HL-60 (cell line): ENCODE results near the gene PKIB.

ENCODE experiments used
- DNase-seq, 2 experiments: peaks; one replicate each; pipeline ENCODE4 v3.0.0-alpha.2; 2010 to 2020; ENCODE audit warnings: low read depth in 1 of 2, low spot score in 1 of 2
- H3K27ac ChIP-seq: fragments of 250-450 bp; sonication (Bioruptor Pico); replicated peaks from 2 replicates; pipeline ENCODE4 v1.5.1; 2020; ENCODE audit warnings: mild to moderate bottlenecking, moderate library complexity
- H3K27me3 ChIP-seq: fragments of 250-450 bp; sonication (Bioruptor Pico); 2 replicates; pipeline ENCODE4 v1.5.1; 2021; ENCODE audit warnings: mild to moderate bottlenecking, moderate library complexity; ENCODE audit not compliant: insufficient read depth, poor library complexity, severe bottlenecking
- H3K4me3 ChIP-seq: replicated peaks from 2 replicates; pipeline ENCODE4 v1.5.1; 2011; ENCODE audit warnings: mild to moderate bottlenecking, control low read depth, low read length; ENCODE audit not compliant: insufficient read depth
- GABPA ChIP-seq: IDR thresholded peaks from 2 replicates; pipeline ENCODE4 v1.6.1; 2012; ENCODE audit warnings: low read depth
- POLR2AphosphoS5 ChIP-seq: IDR thresholded peaks from 2 replicates; pipeline ENCODE4 v1.6.1; 2012; ENCODE audit warnings: low read depth
- SPI1 ChIP-seq: IDR thresholded peaks from 2 replicates; pipeline ENCODE4 v1.6.1; 2012; ENCODE audit warnings: low read depth, mild to moderate bottlenecking, borderline replicate concordance
- TF ChIP-seq, protein P1 (sequence below): IDR thresholded peaks from 2 replicates; pipeline ENCODE4 v1.6.1; 2012; ENCODE audit warnings: low read depth; ENCODE audit not compliant: insufficient replicate concordance
- TF ChIP-seq, protein P2 (sequence below): IDR thresholded peaks from one replicate; pipeline ENCODE4 v1.5.1; 2011; ENCODE audit warnings: low read length, control low read depth, inconsistent platforms; ENCODE audit not compliant: insufficient read depth

The PKIB gene

DNA sequence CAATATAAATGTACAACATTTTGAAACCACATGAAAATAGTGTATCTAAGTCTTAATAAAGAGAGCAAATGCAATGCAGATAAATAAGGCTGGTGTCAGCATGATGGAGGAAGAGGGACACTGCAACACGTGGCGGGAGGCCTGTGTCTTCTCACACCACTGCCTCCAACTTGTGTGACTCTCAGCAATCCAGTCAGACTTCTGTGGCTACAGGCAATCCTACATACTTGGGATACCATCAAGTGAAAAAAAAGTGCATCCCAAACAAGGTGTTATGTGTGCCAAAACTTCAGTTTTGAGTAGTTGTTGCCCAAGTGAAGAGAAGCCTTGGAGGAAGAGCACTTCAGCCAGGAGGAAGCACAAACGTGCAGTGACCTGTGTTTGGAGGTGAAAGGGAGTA, 68.6 kb downstream of the PKIB start:
- H3K4me3 ChIP-seq, result no peak overlapping the region
- H3K27ac ChIP-seq, result no peak overlapping the region
- no peaks in the 10 kb centered on the region for H3K27me3 ChIP-seq
- no peak for DNase-seq
- TF ChIP-seq SPI1 (no peak), POLR2AphosphoS5 (no peak), GABPA (no peak)
- TF ChIP-seq, protein P1, sequence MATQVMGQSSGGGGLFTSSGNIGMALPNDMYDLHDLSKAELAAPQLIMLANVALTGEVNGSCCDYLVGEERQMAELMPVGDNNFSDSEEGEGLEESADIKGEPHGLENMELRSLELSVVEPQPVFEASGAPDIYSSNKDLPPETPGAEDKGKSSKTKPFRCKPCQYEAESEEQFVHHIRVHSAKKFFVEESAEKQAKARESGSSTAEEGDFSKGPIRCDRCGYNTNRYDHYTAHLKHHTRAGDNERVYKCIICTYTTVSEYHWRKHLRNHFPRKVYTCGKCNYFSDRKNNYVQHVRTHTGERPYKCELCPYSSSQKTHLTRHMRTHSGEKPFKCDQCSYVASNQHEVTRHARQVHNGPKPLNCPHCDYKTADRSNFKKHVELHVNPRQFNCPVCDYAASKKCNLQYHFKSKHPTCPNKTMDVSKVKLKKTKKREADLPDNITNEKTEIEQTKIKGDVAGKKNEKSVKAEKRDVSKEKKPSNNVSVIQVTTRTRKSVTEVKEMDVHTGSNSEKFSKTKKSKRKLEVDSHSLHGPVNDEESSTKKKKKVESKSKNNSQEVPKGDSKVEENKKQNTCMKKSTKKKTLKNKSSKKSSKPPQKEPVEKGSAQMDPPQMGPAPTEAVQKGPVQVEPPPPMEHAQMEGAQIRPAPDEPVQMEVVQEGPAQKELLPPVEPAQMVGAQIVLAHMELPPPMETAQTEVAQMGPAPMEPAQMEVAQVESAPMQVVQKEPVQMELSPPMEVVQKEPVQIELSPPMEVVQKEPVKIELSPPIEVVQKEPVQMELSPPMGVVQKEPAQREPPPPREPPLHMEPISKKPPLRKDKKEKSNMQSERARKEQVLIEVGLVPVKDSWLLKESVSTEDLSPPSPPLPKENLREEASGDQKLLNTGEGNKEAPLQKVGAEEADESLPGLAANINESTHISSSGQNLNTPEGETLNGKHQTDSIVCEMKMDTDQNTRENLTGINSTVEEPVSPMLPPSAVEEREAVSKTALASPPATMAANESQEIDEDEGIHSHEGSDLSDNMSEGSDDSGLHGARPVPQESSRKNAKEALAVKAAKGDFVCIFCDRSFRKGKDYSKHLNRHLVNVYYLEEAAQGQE, result no peak
- TF ChIP-seq, protein P2, sequence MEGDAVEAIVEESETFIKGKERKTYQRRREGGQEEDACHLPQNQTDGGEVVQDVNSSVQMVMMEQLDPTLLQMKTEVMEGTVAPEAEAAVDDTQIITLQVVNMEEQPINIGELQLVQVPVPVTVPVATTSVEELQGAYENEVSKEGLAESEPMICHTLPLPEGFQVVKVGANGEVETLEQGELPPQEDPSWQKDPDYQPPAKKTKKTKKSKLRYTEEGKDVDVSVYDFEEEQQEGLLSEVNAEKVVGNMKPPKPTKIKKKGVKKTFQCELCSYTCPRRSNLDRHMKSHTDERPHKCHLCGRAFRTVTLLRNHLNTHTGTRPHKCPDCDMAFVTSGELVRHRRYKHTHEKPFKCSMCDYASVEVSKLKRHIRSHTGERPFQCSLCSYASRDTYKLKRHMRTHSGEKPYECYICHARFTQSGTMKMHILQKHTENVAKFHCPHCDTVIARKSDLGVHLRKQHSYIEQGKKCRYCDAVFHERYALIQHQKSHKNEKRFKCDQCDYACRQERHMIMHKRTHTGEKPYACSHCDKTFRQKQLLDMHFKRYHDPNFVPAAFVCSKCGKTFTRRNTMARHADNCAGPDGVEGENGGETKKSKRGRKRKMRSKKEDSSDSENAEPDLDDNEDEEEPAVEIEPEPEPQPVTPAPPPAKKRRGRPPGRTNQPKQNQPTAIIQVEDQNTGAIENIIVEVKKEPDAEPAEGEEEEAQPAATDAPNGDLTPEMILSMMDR, result no peak

DNA sequence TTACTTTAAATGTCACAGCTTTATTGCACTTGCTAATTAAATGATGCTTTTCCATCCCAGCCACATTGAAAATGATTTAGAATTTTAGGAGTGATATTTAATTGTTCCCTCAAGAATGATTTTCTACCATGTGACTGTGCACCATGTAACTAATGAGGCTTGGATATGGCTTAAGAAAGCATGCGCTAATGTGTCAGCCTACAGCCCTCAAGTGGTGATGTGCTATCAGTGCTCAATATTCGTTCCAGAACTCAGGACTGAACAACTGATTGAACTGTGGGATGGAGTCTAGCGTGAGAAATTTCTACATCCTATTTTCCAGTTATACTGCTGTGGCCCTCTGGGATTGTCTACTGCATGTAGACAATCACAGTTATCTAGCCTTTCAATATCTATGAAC, 71.5 kb downstream of the PKIB start:
- Histone ChIP-seq H3K27ac (no peak overlapping the region), H3K4me3 (no peak overlapping the region), H3K27me3 (no peaks in the 10 kb centered on the region)
- TF ChIP-seq SPI1 (no peak), GABPA (no peak), POLR2AphosphoS5 (no peak)
- TF ChIP-seq, protein P1, result no peak
- DNase-seq, result no peak

DNA sequence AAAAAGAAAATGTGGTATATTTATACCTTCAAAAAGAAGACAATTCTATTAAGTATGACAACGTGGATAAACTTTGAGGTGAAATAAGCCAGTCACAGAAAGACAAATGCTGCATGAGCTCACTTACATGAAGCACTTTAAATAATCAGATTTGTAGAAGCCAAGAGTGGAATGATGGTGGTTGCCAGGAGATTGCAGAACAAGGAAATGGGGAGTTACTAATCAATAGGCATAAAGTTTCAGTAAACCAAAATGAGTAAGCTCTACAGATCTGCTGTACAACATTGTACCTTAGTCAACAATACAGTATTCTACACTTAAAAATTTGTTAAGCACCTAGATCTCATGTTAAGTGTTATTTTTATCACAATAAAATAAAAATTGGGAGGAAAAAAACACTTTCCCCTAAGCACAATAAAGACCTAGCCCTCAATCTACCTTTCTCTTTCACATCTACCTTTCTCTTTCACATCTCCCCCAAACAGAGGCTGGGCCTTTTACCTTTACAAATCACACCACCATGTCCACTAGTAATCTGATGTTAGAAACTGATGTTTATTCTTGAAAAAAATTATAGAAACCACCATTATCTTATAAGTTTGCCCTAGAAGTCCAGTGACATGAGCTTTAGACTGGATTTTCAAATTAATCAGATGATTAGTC, 73.9 kb downstream of the PKIB start:
- H3K4me3 ChIP-seq, result no peak overlapping the region
- TF ChIP-seq POLR2AphosphoS5, result no peak
- no peak for TF ChIP-seq SPI1
- H3K27me3 ChIP-seq, result no peaks in the 10 kb centered on the region
- no peak overlapping the region for H3K27ac ChIP-seq
- no peak for DNase-seq

DNA sequence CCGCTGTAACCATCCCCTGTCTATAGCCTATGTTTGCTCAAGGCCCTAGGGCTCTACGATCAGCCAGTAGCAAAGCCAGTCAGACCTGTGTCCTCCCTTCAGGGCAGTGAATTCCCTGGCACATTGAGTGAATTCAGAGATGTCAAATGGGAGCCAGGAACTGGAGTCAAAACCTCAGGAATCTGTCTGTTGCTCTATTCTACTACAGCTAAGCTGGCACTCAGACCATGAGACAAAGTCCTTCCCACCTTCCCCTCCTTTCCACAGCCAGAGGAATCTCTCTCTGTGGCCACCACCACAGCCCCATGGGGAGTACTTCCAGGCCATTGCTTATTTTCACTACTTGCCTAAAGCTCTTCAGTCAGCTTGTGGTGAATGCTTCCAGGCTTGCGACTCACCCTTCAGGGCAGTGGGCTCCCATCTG, 82.0 kb downstream of the PKIB start:
- H3K4me3 ChIP-seq, result no peak overlapping the region
- no peaks in the 10 kb centered on the region for H3K27me3 ChIP-seq
- no peak overlapping the region for H3K27ac ChIP-seq
- TF ChIP-seq, protein P1, result no peak
- TF ChIP-seq GABPA (no peak), SPI1 (no peak)
- DNase-seq, result no peak
